Fibroblast of pulmonary artery (primary cell): ENCODE measurements around the gene ARID2.

Source experiments
- DNase-seq: peaks from one replicate; pipeline ENCODE4 v3.0.0-alpha.2; 2010; ENCODE audit warnings: low read depth
- H3K4me3 ChIP-seq: replicated peaks from 2 replicates; pipeline ENCODE4 v1.5.1; 2011; ENCODE audit warnings: low read depth, mild to moderate bottlenecking, control low read depth, low read length, moderate library complexity
- TF ChIP-seq, protein P1 (sequence below): IDR thresholded peaks from 2 replicates; pipeline ENCODE4 v1.5.1; 2011; ENCODE audit warnings: mild to moderate bottlenecking, control low read depth, low read length, inconsistent platforms; ENCODE audit errors: missing control alignments

Gene ARID2

DNA sequence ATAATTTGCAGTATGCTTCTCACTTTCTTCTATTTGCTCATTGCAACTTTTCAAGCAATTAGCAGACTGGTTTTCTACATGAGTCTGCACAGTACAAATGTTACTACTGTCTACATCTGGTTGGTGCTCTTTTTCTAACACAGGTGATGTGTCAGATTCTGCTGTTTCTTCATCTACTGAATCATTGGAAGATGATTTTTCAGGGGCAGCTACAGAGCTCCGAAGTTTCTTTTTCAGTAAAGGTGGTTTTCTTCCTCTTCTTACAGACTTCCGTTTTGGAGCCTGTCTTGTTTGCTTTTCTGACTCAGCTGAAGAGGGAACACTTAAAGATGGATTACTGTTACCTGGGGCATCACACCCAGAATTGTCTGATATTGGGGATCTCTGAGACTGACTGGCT lies 198.8 kb downstream of the ARID2 start:
- no peak overlapping the region for H3K4me3 ChIP-seq
- no peak for DNase-seq
- TF ChIP-seq, protein P1, sequence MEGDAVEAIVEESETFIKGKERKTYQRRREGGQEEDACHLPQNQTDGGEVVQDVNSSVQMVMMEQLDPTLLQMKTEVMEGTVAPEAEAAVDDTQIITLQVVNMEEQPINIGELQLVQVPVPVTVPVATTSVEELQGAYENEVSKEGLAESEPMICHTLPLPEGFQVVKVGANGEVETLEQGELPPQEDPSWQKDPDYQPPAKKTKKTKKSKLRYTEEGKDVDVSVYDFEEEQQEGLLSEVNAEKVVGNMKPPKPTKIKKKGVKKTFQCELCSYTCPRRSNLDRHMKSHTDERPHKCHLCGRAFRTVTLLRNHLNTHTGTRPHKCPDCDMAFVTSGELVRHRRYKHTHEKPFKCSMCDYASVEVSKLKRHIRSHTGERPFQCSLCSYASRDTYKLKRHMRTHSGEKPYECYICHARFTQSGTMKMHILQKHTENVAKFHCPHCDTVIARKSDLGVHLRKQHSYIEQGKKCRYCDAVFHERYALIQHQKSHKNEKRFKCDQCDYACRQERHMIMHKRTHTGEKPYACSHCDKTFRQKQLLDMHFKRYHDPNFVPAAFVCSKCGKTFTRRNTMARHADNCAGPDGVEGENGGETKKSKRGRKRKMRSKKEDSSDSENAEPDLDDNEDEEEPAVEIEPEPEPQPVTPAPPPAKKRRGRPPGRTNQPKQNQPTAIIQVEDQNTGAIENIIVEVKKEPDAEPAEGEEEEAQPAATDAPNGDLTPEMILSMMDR = no peak

DNA sequence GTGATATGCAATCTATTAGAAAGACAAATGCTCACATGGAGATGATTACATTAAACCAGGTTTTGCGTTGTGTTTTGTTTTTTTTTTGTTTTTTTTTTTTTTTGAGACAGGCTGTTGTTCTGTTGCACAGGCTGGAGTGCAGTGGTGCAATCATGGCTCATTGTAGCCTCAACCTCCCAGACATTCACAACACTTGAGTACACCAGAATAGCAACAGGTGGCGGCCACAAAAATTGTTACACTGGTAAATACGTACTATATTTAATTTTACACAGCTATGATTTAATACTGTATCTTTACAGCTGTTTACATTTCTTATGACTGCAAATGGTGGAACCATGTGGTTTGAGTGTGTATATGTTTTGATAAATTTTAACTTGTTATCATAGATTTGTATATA lies 200.9 kb downstream of the ARID2 start:
- H3K4me3 ChIP-seq = no peak overlapping the region
- TF ChIP-seq, protein P1 = no peak
- no peak for DNase-seq

DNA sequence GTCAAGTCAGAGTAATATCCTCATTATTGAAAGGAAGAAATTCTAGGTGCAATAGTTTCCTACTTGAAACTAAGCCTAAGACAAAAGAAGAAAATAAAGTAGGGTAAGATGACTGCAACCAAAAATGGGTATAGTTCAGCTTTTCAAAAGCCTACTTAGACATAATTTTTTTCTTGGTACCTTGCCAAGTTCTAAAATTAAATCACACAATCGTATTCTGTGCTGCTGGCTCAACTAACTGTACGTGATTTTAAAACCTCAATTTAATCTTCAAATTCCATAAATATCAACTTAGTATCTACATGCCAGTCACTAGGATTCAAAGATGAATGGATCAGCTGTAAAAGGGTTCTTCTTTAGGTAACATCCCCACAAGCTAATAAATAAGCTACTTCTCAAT lies 204.0 kb downstream of the ARID2 start:
- DNase-seq = no peak
- TF ChIP-seq, protein P1 = no peak
- no peak overlapping the region for H3K4me3 ChIP-seq

- no peak overlapping the region for H3K4me3 ChIP-seq
- no peak for DNase-seq
- TF ChIP-seq, protein P1 = no peak
Measured at GRCh38 chr12:45934956-45935355, 205.4 kb downstream of the ARID2 start.

GRCh38 chr12:45938566-45938965 lies 209.1 kb downstream of the ARID2 start:
- DNase-seq = no peak
- no peak overlapping the region for H3K4me3 ChIP-seq
- TF ChIP-seq, protein P1 = no peak

- no peak for DNase-seq
- TF ChIP-seq, protein P1 = no peak
- H3K4me3 ChIP-seq = no peak overlapping the region
Measured at GRCh38 chr12:45939759-45940158, 210.3 kb downstream of the ARID2 start.

DNA sequence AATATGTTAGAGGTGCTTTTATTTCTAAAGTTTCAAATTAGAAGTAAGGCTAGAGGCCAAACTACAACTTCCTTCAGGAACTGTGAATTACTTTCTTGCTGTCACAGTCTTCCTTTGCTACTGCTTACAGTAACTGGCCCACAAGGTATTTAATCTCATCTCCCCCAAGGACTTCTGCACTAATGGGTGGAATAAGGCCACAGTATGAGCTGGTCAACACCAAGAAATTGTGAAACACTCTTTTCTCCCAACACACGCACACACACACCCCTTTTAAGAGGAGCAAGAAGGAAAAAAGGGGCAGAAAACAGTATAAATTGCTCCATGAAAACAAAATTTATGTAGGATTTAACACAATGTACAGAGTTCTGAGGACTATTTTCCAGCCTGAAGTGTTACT lies 215.3 kb downstream of the ARID2 start:
- peak; percentile 40 for DNase-seq
- H3K4me3 ChIP-seq = no peak overlapping the region
- TF ChIP-seq, protein P1 = no peak
